Right lobe of liver (tissue), 4 donors: Measurements from ENCODE around the gene FBXL12.
"Not testable (repeated sequence)": the region's sequence is repeated elsewhere in the genome, so short reads cannot be mapped to it uniquely, and the experiment has no call there.

ENCODE experiments used
- CTCF ChIP-seq, 4 donors: fragments of 200-600 bp in 3 of 4; fragments of 450-650 bp in 1 of 4; IDR thresholded peaks; one replicate each; pipeline versions ENCODE4 v1.5.1 to v1.8.0; 2016 to 2022; ENCODE audit warnings: antibody characterized with exemption in 4 of 4, mild to moderate bottlenecking in 2 of 4
- POLR2A ChIP-seq: fragments of 450-650 bp; IDR thresholded peaks from one replicate; pipeline ENCODE4 v1.6.1; 2017; ENCODE audit warnings: antibody characterized with exemption, mild to moderate bottlenecking
- donor health status: DM: no; HTN: no; CAD: no.
- donor health status: DM: no; HTN: no; CAD: no.
- donor health status: DM: no; HTN: yes; CAD: no.

- not testable (repeated sequence) for TF ChIP-seq POLR2A; CTCF (IDR thresholded peaks at IDR 0.05)
These were observed 1.2 kb upstream of the FBXL12 start for GRCh38 chr19:9820034-9820433.
